Stomach smooth muscle (tissue), 2 donors: ENCODE measurements around the gene RNF217.

Experiments used
- H3K27ac ChIP-seq: one replicate; pipeline ENCODE4 v1.7.0; 2013; ENCODE audit warnings: mild to moderate bottlenecking, low read length, inconsistent platforms
- H3K27me3 ChIP-seq, 2 donors: one replicate each; pipeline ENCODE4 v1.7.0; 2013; ENCODE audit warnings: low read length in 2 of 2; ENCODE audit not compliant: insufficient read depth in 2 of 2, control insufficient read depth in 1 of 2
- H3K36me3 ChIP-seq, 2 donors: one replicate each; pipeline ENCODE4 v1.7.0; 2013; ENCODE audit warnings: low read length in 2 of 2; ENCODE audit not compliant: control insufficient read depth in 2 of 2, insufficient read depth in 2 of 2
- H3K4me1 ChIP-seq: one replicate; pipeline ENCODE4 v1.7.0; 2013; ENCODE audit warnings: low read length; ENCODE audit not compliant: control insufficient read depth, insufficient read depth
- H3K4me3 ChIP-seq, 2 donors: one replicate each; pipeline ENCODE4 v1.7.0; 2013; ENCODE audit warnings: low read length in 2 of 2
- H3K9ac ChIP-seq, 2 donors: one replicate each; pipeline ENCODE4 v1.7.0; 2013; ENCODE audit warnings: low read length in 2 of 2, mild to moderate bottlenecking in 1 of 2
- H3K9me3 ChIP-seq, 2 donors: one replicate each; pipeline ENCODE4 v1.7.0; 2013; ENCODE audit warnings: low read length in 2 of 2; ENCODE audit not compliant: control insufficient read depth in 2 of 2
- donor health status: healthy.
- donor health status: Pancreatic carcinoma.

Gene RNF217

GRCh38 chr6:124977067-124977908, 15.1 kb downstream of the RNF217 start:
- Histone ChIP-seq H3K27ac (no peak overlapping the region), H3K27me3 (no peaks in the 10 kb centered on the region)

GRCh38 chr6:124978451-124979293, 16.4 kb downstream of the RNF217 start:
- Histone ChIP-seq H3K9ac (no peak overlapping the region), H3K4me1 (peaks cover 2% of the 10 kb centered on the region)

More at GRCh38 chr6:124977067-124977908, 15.1 kb downstream of the RNF217 start:
- H3K4me3 ChIP-seq, result no peak overlapping the region
- no peak overlapping the region for H3K9ac ChIP-seq
- H3K4me1 ChIP-seq, result peaks cover 2% of the 10 kb centered on the region
- no peaks in the 10 kb centered on the region for H3K9me3 ChIP-seq
- peaks cover 14 to 15% of the 10 kb centered on the region in 2 donors for H3K36me3 ChIP-seq

GRCh38 chr6:124979294-124979678, 17.0 kb downstream of the RNF217 start:
- no peaks in the 10 kb centered on the region for H3K9me3 ChIP-seq
- no peak overlapping the region for H3K27ac ChIP-seq
- H3K36me3 ChIP-seq, result peaks cover 10% of the 10 kb centered on the region in 2 donors
- H3K4me1 ChIP-seq, result no peaks in the 10 kb centered on the region
- H3K9ac ChIP-seq, result no peak overlapping the region
- H3K27me3 ChIP-seq, result no peaks in the 10 kb centered on the region
- H3K4me3 ChIP-seq, result no peak overlapping the region

More at GRCh38 chr6:124978451-124979293, 16.4 kb downstream of the RNF217 start:
- Histone ChIP-seq H3K36me3 (peaks cover 10 to 13% of the 10 kb centered on the region in 2 donors), H3K4me3 (no peak overlapping the region), H3K9me3 (no peaks in the 10 kb centered on the region), H3K27me3 (no peaks in the 10 kb centered on the region), H3K27ac (no peak overlapping the region)

- no peaks in the 10 kb centered on the region for H3K9me3 ChIP-seq
- H3K27me3 ChIP-seq, result no peaks in the 10 kb centered on the region
- H3K36me3 ChIP-seq, result peaks cover 7 to 10% of the 10 kb centered on the region in 2 donors
- no peaks in the 10 kb centered on the region for H3K4me1 ChIP-seq
- no peak overlapping the region for H3K9ac ChIP-seq
- H3K27ac ChIP-seq, result no peak overlapping the region
- no peak overlapping the region for H3K4me3 ChIP-seq
Observed at GRCh38 chr6:124982669-124983068, 20.4 kb downstream of the RNF217 start.

- Histone ChIP-seq H3K9ac (no peak overlapping the region), H3K4me1 (no peaks in the 10 kb centered on the region), H3K27ac (no peak overlapping the region), H3K27me3 (no peaks in the 10 kb centered on the region), H3K36me3 (peaks cover under 1 to 4% of the 10 kb centered on the region in 2 donors), H3K4me3 (no peak overlapping the region), H3K9me3 (no peaks in the 10 kb centered on the region)
Observed at GRCh38 chr6:124983383-124984083, 21.3 kb downstream of the RNF217 start.

GRCh38 chr6:124984668-124985338, 22.6 kb downstream of the RNF217 start:
- Histone ChIP-seq H3K4me3 (no peak overlapping the region), H3K27ac (no peak overlapping the region), H3K9ac (no peak overlapping the region), H3K9me3 (no peaks in the 10 kb centered on the region), H3K27me3 (no peaks in the 10 kb centered on the region), H3K4me1 (no peaks in the 10 kb centered on the region), H3K36me3 (no peaks in the 10 kb centered on the region)

- H3K9ac ChIP-seq, result no peak overlapping the region
- H3K4me1 ChIP-seq, result no peaks in the 10 kb centered on the region
- no peaks in the 10 kb centered on the region for H3K27me3 ChIP-seq
- H3K36me3 ChIP-seq, result no peaks in the 10 kb centered on the region
- H3K4me3 ChIP-seq, result no peak overlapping the region
- no peaks in the 10 kb centered on the region for H3K9me3 ChIP-seq
- no peak overlapping the region for H3K27ac ChIP-seq
Observed at GRCh38 chr6:124986164-124986563, 23.9 kb downstream of the RNF217 start.

- Histone ChIP-seq H3K27ac (no peak overlapping the region), H3K27me3 (no peaks in the 10 kb centered on the region), H3K36me3 (no peaks in the 10 kb centered on the region), H3K9me3 (no peaks in the 10 kb centered on the region), H3K4me3 (no peak overlapping the region), H3K9ac (no peak overlapping the region), H3K4me1 (no peaks in the 10 kb centered on the region)
Observed at GRCh38 chr6:124987291-124987690, 25.1 kb downstream of the RNF217 start.

GRCh38 chr6:124987999-124988591, 25.9 kb downstream of the RNF217 start:
- Histone ChIP-seq H3K27ac (no peak overlapping the region), H3K27me3 (no peaks in the 10 kb centered on the region), H3K9me3 (no peaks in the 10 kb centered on the region), H3K36me3 (no peaks in the 10 kb centered on the region), H3K4me1 (no peaks in the 10 kb centered on the region), H3K9ac (no peak overlapping the region), H3K4me3 (no peak overlapping the region)
